Measurements from ENCODE around the gene MRPS2.

DNA sequence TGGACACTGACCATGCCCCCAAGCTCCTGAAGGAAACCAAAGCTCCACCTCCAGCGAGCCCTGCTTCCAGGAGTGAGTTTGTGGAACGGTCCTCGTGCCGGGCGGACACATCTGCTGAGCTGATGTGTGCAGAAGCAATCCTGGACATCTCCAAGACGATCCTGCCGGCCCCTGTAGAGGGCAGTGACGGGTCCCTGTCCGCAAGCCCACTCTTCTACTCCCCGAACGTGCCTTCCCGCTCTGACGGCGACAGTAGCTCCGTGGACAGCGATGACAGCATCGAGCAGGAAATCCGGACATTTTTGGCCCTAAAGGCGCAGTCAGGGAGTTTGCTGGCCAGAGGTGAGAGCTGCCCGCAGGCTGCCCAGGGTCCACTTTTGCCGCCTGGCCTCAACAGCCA is 14.7 kb upstream of the MRPS2 start:
- TF ChIP-seq, protein P1, sequence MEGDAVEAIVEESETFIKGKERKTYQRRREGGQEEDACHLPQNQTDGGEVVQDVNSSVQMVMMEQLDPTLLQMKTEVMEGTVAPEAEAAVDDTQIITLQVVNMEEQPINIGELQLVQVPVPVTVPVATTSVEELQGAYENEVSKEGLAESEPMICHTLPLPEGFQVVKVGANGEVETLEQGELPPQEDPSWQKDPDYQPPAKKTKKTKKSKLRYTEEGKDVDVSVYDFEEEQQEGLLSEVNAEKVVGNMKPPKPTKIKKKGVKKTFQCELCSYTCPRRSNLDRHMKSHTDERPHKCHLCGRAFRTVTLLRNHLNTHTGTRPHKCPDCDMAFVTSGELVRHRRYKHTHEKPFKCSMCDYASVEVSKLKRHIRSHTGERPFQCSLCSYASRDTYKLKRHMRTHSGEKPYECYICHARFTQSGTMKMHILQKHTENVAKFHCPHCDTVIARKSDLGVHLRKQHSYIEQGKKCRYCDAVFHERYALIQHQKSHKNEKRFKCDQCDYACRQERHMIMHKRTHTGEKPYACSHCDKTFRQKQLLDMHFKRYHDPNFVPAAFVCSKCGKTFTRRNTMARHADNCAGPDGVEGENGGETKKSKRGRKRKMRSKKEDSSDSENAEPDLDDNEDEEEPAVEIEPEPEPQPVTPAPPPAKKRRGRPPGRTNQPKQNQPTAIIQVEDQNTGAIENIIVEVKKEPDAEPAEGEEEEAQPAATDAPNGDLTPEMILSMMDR (IDR thresholded peaks at IDR 0.05) = no peak
- TF ChIP-seq POLR2A (IDR thresholded peaks at IDR 0.05) = no peak

Data from body of pancreas (tissue), 4 donors.